Tibial artery (tissue), 4 donors: ENCODE data around the gene KAT7.

Source experiments
- DNase-seq, 2 donors: peaks; one replicate each; pipeline ENCODE4 v3.0.0-alpha.2; 2019
- H3K27ac ChIP-seq, 2 donors: fragments of 200-600 bp; sonication (generic) in 1 of 2; 1 replicate in 1 of 2; 2 replicates in 1 of 2; pipeline ENCODE4 v1.5.1; 2018 to 2019; ENCODE audit warnings: mild to moderate bottlenecking in 1 of 2
- H3K27me3 ChIP-seq, 2 donors: fragments of 200-600 bp; sonication (generic) in 1 of 2; one replicate each; pipeline versions ENCODE4 v1.5.1 to v1.6.0; 2016 to 2019
- H3K36me3 ChIP-seq, 3 donors: fragments of 200-600 bp; sonication (generic) in 2 of 3; one replicate each; pipeline ENCODE4 v1.5.1; 2016 to 2019; ENCODE audit warnings: mild to moderate bottlenecking in 2 of 3
- H3K4me1 ChIP-seq, 4 donors: fragments of 200-600 bp; sonication (generic) in 2 of 4; 1 replicate in 3 of 4; 2 replicates in 1 of 4; pipeline ENCODE4 v1.5.1; 2016 to 2019
- H3K4me3 ChIP-seq, 2 donors: fragments of 200-600 bp; sonication (generic) in 1 of 2; 1 replicate in 1 of 2; 2 replicates in 1 of 2; pipeline ENCODE4 v1.5.1; 2018 to 2019; ENCODE audit warnings: mild to moderate bottlenecking in 2 of 2
- H3K9me3 ChIP-seq, 3 donors: fragments of 200-600 bp; sonication (generic) in 1 of 3; one replicate each; pipeline ENCODE4 v1.5.1; 2016 to 2019
- CTCF ChIP-seq, 2 experiments: fragments of 200-600 bp in 1 of 2; fragments of 450-650 bp in 1 of 2; IDR thresholded peaks; one replicate each; pipeline ENCODE4 v1.5.1; 2017 to 2019; ENCODE audit warnings: antibody characterized with exemption in 2 of 2, mild to moderate bottlenecking in 1 of 2, moderate library complexity in 1 of 2
- intact Hi-C: fragments of 100-400 bp; cut with DNase I; formaldehyde crosslinking; loops from one replicate; pipeline ENCODE4 v1.15.0; 2023; ENCODE audit warnings: low total_unique reads

Gene KAT7

DNA sequence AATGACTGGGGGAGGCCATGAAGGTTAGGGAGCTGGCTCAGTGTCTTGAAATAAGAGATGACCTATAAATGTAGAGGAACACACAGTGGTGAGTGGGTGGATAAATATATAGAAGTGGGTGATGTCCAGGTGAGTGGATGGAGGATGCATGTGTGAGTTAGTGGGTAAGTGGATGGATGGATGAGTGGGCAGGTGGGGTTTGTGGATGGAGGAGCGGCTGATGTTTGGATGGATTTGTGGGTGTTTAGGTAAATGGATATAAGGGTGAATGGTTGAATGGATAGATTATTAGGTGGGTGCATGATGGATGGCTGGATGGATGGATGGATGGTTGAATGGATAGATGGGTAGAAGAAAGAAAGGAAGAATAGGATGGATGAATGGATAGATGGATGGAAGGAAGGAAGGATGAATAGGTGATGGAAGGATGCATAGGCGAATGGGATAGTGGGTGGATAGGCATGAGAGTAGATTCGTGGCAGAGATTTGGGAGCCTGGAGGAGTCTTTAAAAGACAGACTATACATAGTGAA lies 78.5 kb downstream of the KAT7 start:
- Histone ChIP-seq H3K9me3 (no peaks in the 10 kb centered on the region), H3K4me3 (no peak overlapping the region), H3K27me3 (peaks cover 0 to 9% of the 10 kb centered on the region in 2 donors), H3K36me3 (no peaks in the 10 kb centered on the region), H3K4me1 (peaks cover 0 to 7% (median 0%) of the 10 kb centered on the region in 4 donors), H3K27ac (no peak overlapping the region)
- intact Hi-C loops = no loop called here
- no peak for DNase-seq
- TF ChIP-seq CTCF (IDR thresholded peaks at IDR 0.05) = no peak

- H3K4me1 ChIP-seq = no peaks in the 10 kb centered on the region
- no peaks in the 10 kb centered on the region for H3K36me3 ChIP-seq
- no peak for DNase-seq
- no peak overlapping the region for H3K27ac ChIP-seq
- no peak overlapping the region for H3K4me3 ChIP-seq
- no peak for TF ChIP-seq CTCF (IDR thresholded peaks at IDR 0.05)
- no peaks in the 10 kb centered on the region for H3K9me3 ChIP-seq
- intact Hi-C loops = no loop called here
- no peaks in the 10 kb centered on the region for H3K27me3 ChIP-seq
Measured at GRCh38 chr17:49869038-49869374, 80.5 kb downstream of the KAT7 start.

DNA sequence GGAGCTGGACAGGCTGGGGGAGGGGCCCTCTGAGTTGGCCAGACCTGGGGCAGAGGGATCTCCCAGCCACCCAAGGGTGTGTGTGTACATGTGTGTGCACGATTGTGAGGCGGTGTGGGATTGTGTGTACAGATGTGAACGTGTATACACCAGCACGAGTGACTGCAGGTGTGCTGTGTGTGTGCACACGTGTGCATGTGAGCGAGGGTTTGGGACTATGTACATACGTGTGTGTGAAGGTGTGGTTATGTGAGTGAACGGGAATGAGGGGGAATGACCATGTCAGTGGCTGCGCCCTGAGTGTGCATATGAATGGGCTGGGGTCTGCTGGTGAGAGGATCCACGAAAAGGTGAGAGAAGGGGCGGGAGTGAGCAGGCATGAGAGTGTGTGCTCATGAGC lies 81.8 kb downstream of the KAT7 start:
- no peak for DNase-seq
- Histone ChIP-seq H3K27me3 (no peaks in the 10 kb centered on the region), H3K36me3 (no peaks in the 10 kb centered on the region), H3K4me1 (no peaks in the 10 kb centered on the region), H3K4me3 (no peak overlapping the region), H3K9me3 (no peaks in the 10 kb centered on the region), H3K27ac (no peak overlapping the region)
- TF ChIP-seq CTCF (IDR thresholded peaks at IDR 0.05) = no peak
- intact Hi-C loops = no loop called here

GRCh38 chr17:49871211-49871610 lies 82.7 kb downstream of the KAT7 start:
- intact Hi-C loops = no loop called here
- Histone ChIP-seq H3K36me3 (no peaks in the 10 kb centered on the region), H3K4me1 (no peaks in the 10 kb centered on the region), H3K27me3 (no peaks in the 10 kb centered on the region), H3K27ac (no peak overlapping the region), H3K4me3 (no peak overlapping the region), H3K9me3 (no peaks in the 10 kb centered on the region)
- DNase-seq = no peak
- TF ChIP-seq CTCF (IDR thresholded peaks at IDR 0.05) = no peak

DNA sequence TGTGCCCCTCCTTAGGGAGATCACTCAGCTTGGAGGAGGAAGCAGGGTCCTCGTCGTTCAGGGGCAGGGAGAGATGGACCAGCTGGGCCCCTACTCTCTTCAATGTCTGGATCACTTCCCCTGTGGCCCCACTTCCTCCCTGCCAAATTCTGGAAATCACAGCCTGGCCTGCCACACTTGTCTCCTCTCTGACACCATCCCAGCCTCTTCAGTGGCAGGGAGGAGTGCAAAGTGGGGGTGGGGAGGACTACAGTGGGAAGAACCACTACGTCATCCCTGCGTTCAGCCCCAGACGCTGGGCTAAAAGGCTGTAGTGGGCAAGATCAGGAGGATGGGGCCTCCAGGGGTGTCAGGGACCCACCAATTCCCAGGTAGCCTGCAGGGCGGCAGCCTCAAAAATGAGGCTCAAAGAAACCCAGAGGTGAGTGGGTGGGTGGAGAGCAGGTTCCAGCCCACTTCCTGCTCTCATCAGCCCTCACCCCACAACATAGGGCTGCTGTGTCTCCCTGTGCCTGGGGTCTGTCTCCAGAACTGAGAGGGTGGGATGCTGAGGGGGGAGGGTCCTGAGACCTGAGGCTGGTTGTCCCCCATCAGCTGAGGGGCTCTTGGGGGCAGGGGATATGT lies 84.4 kb downstream of the KAT7 start:
- no peak for DNase-seq
- H3K36me3 ChIP-seq = no peaks in the 10 kb centered on the region
- no peak overlapping the region for H3K27ac ChIP-seq
- no peak for TF ChIP-seq CTCF (IDR thresholded peaks at IDR 0.05)
- no peaks in the 10 kb centered on the region for H3K27me3 ChIP-seq
- no peaks in the 10 kb centered on the region for H3K9me3 ChIP-seq
- intact Hi-C loops = no loop called here
- no peaks in the 10 kb centered on the region for H3K4me1 ChIP-seq
- no peak overlapping the region for H3K4me3 ChIP-seq

GRCh38 chr17:49873466-49873865 lies 85.0 kb downstream of the KAT7 start:
- intact Hi-C loops = no loop called here
- no peaks in the 10 kb centered on the region for H3K27me3 ChIP-seq
- H3K9me3 ChIP-seq = no peaks in the 10 kb centered on the region
- no peaks in the 10 kb centered on the region for H3K4me1 ChIP-seq
- no peak for DNase-seq
- no peak overlapping the region for H3K4me3 ChIP-seq
- H3K27ac ChIP-seq = no peak overlapping the region
- TF ChIP-seq CTCF (IDR thresholded peaks at IDR 0.05) = no peak
- no peaks in the 10 kb centered on the region for H3K36me3 ChIP-seq
